ENCODE results near the gene UBL5. TPM values are rescaled to one million over a fixed set of nuclear protein-coding genes. Genes with fewer than 3 reads are reported as not detected.
"Not testable (repeated sequence)": the region's sequence is repeated elsewhere in the genome, so short reads cannot be mapped to it uniquely, and the experiment has no call there.

The UBL5 gene
- total RNA-seq, 2 donors from 2014 or later: 316 to 384 TPM

GRCh38 chr19:9819596-9819909 is 8.2 kb upstream of the UBL5 start:
- intact Hi-C loops (cut with DNase I): no loop called here
- Histone ChIP-seq H3K9me3 (no peaks in the 10 kb centered on the region), H3K27ac (peak overlapping the region; percentile 65), H3K9ac (ENCODE audit: low read depth in 2 of 2, low read length in 2 of 2) (peak overlapping the region in 1 of 2 donors; percentile 5), H3K27me3 (no peaks in the 10 kb centered on the region), H3K4me1 (peaks cover 17% of the 10 kb centered on the region), H3K4me3 (peak overlapping the region; percentile 14), H3K36me3 (no peaks in the 10 kb centered on the region)
- TF ChIP-seq CTCF (IDR thresholded peaks at IDR 0.05): no peak
- DNase-seq: no peak

DNA sequence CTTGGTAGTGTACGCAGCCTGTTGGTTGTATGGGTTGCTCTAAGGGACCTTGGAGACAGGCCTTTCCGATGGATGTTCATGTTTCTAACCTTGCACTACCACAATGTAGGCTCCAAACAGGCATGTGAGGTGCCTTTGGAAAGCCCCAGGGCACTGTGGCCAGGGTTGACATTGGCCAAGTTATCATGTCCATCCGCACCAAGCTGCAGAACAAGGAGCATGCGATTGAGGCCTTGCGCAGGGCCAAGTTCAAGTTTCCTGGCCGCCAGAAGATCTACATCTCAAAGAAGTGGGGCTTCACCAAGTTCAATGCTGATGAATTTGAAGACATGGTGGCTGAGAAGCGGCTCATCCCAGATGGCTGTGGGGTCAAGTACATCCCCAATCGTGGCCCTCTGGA is 7.7 kb upstream of the UBL5 start:
- DNase-seq: peak; percentile 29
- H3K9me3 ChIP-seq; H3K36me3 ChIP-seq; H3K4me3 ChIP-seq; H3K27me3 ChIP-seq; intact Hi-C loops (cut with DNase I); H3K9ac ChIP-seq (ENCODE audit: low read depth in 2 of 2, low read length in 2 of 2): not testable (repeated sequence)
- peaks cover 17% of the 10 kb centered on the region for H3K4me1 ChIP-seq
- peak overlapping the region; percentile 65 for H3K27ac ChIP-seq

GRCh38 chr19:9823816-9824215 is 3.9 kb upstream of the UBL5 start:
- H3K4me3 ChIP-seq: no peak overlapping the region
- no peaks in the 10 kb centered on the region for H3K9me3 ChIP-seq
- H3K4me1 ChIP-seq: peaks cover 9% of the 10 kb centered on the region
- no peak overlapping the region for H3K27ac ChIP-seq
- DNase-seq: no peak
- no peak overlapping the region for H3K9ac ChIP-seq (ENCODE audit: low read depth in 2 of 2, low read length in 2 of 2)
- intact Hi-C loops (cut with DNase I): no loop called here
- no peak for TF ChIP-seq CTCF (IDR thresholded peaks at IDR 0.05)
- H3K27me3 ChIP-seq: no peaks in the 10 kb centered on the region
- H3K36me3 ChIP-seq: no peaks in the 10 kb centered on the region

DNA sequence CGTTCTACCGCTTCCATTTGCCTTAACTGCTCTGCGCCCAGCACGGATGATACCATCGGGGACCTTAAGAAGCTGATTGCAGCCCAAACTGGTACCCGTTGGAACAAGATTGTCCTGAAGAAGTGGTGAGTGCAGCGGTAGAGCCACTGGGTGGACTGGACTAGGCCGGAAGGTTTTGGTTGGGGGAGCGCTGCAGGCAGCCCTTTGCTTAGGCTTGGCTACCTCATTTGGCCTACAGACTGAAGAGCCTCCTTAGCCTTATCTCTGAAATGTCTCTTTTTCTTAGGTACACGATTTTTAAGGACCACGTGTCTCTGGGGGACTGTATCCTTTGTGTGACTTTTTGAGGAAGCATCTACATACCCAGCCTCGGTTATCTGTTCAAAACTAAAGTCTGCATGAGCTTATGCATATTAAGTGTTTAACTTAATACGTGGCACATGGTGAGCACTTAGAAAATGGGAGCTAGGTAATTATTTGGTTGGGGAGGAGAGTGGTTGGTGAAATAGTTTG is 889 bp downstream of the UBL5 start:
- no peaks in the 10 kb centered on the region for H3K27me3 ChIP-seq
- TF ChIP-seq CTCF (IDR thresholded peaks at IDR 0.05): no peak
- H3K9me3 ChIP-seq: no peaks in the 10 kb centered on the region
- H3K27ac ChIP-seq: no peak overlapping the region
- DNase-seq: no peak
- intact Hi-C loops (cut with DNase I): no loop called here
- H3K4me1 ChIP-seq: peaks cover 5% of the 10 kb centered on the region
- H3K4me3 ChIP-seq: peak overlapping the region; percentile 80
- no peaks in the 10 kb centered on the region for H3K36me3 ChIP-seq
- peak overlapping the region; percentile 97 for H3K9ac ChIP-seq (ENCODE audit: low read depth in 2 of 2, low read length in 2 of 2)

DNA sequence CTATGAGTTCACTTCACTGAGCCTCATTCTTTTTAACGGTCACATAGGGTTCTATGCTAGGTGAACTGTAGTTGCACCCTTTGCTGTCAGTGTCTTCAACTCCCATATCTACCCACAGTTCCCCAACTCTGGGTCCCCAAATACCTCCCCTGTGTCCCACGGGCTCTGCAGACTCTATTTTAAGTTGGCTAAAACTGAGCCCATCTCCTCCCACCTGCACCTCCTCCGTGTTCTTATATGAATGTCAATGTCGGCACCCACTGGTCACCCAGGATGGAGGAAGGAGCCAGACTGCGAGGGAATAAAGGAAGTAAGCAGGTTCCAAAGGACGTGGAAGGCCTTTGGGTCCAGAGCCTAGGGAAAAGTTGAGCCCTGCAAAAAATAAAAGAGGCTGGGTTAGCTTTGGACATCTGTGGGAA is 6.6 kb downstream of the UBL5 start:
- peak overlapping the region; percentile 93 for H3K4me3 ChIP-seq
- H3K4me1 ChIP-seq: no peaks in the 10 kb centered on the region
- no peak overlapping the region for H3K9ac ChIP-seq (ENCODE audit: low read depth in 2 of 2, low read length in 2 of 2)
- peak overlapping the region; percentile 54 for H3K27ac ChIP-seq
- H3K36me3 ChIP-seq: no peaks in the 10 kb centered on the region
- no peaks in the 10 kb centered on the region for H3K27me3 ChIP-seq
- no peak for TF ChIP-seq CTCF (IDR thresholded peaks at IDR 0.05)
- DNase-seq: no peak
- intact Hi-C loops (cut with DNase I): no loop called here
- H3K9me3 ChIP-seq: no peaks in the 10 kb centered on the region

DNA sequence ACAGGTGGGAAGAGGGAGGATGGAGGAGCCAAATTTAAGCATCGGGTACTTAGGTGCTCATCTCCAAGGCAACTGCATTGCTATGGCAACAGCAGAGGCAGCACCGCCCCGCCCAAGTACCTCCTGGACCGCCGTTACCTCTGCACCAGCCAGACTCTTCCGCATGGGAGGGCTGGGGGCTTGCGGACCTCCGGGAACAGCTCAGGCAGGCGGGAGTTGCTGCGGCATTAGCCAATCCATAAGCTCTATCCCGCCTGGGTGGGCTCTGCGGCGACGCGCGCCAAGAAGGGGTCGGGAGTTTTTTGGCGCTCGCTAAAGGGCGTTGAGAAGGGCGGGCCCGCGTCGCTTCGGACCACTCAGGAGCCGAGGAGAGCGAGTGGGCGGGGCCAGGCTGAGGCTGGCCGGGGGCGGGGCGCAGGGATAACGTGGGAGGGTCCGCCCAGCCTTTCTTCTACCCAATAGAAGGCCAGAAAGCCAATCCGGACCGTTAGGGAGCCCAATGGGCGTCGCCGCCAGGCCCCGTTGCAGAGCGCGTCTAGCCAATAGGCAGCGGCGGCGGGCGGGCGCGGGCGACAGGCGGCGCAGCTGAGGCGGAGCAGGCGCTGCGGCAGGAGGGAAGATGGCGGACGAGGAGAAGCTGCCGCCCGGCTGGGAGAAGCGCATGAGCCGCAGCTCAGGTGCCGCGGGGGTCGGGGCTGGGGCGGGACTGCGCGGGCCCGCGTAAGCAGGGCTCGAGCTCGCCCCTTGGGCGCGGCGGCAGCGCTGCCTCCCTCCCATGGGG is 7.2 kb downstream of the UBL5 start, which contains the start of gene PIN1:
TSS of gene PIN1 (plus strand) at position 593 of the 781 bp plus-strand sequence. CDS start at position 620, 27 bp downstream.
- Histone ChIP-seq H3K4me3 (peak within 1 kb of the TSS; percentile 93), H3K4me1 (no peaks in the 10 kb centered on the region), H3K27ac (peak within 1 kb of the TSS; percentile 54), H3K36me3 (no peaks in the 10 kb centered on the region), H3K9ac (ENCODE audit: low read depth in 2 of 2, low read length in 2 of 2) (peak within 1 kb of the TSS; percentile 76 to 83), H3K9me3 (no peaks in the 10 kb centered on the region), H3K27me3 (no peaks in the 10 kb centered on the region)
- peak; percentile 43 for TF ChIP-seq CTCF (IDR thresholded peaks at IDR 0.05)
- peak; percentile 99 for DNase-seq
- intact Hi-C loops (cut with DNase I): no loop called here

Data from colonic mucosa (tissue), 4 donors.